ENCODE data around the gene POLR2J.
A peak's percentile ranks its signal among the peaks of the same experiment; 100 is the strongest.
"Not testable (repeated sequence)": the region's sequence is repeated elsewhere in the genome, so short reads cannot be mapped to it uniquely, and the experiment has no call there.

The POLR2J gene

GRCh38 chr7:102455596-102455995, 23.1 kb downstream of the POLR2J start:
- ATAC-seq, result peak; percentile 1; the same call in 2 of the 3 replicates

GRCh38 chr7:102454932-102455331, 23.8 kb downstream of the POLR2J start:
- ATAC-seq, result not testable (repeated sequence)

More at GRCh38 chr7:102455596-102455995, 23.1 kb downstream of the POLR2J start:
- TF ChIP-seq ZNF565 (CRISPR knock-in tag; conservative IDR thresholded peaks at IDR 0.05; ENCODE audit: low read depth) (no peak), ESRRG (CRISPR knock-in tag; IDR thresholded peaks at IDR 0.05) (no peak), ARNTL (CRISPR knock-in tag; IDR thresholded peaks at IDR 0.05; ENCODE audit: borderline replicate concordance, low read depth) (no peak), CSRNP3 (CRISPR knock-in tag; IDR thresholded peaks at IDR 0.05) (no peak), ZNF8 (CRISPR knock-in tag; IDR thresholded peaks at IDR 0.05) (no peak)

- TF ChIP-seq GLIS3 (CRISPR knock-in tag; IDR thresholded peaks at IDR 0.05) (0 out of 2 replicates have a peak, but pooled peaks have one; percentile 12), POU6F1 (CRISPR knock-in tag; IDR thresholded peaks at IDR 0.05; ENCODE audit: borderline replicate concordance, low read depth) (no peak)
- ATAC-seq, result no peak
These were observed 24.3 kb downstream of the POLR2J start for GRCh38 chr7:102454468-102454867.

- ATAC-seq, result no peak
- TF ChIP-seq ZFP30 (CRISPR knock-in tag; IDR thresholded peaks at IDR 0.05) (no peak), CREB5 (CRISPR knock-in tag; IDR thresholded peaks at IDR 0.05; ENCODE audit: low read depth) (no peak), CSRNP3 (CRISPR knock-in tag; IDR thresholded peaks at IDR 0.05) (no peak), ZC3H10 (CRISPR knock-in tag; IDR thresholded peaks at IDR 0.05) (no peak), CSDC2 (CRISPR knock-in tag; IDR thresholded peaks at IDR 0.05) (no peak), ISL1 (CRISPR knock-in tag; IDR thresholded peaks at IDR 0.05) (no peak)
These were observed 25.4 kb downstream of the POLR2J start for GRCh38 chr7:102453319-102453718.

- ATAC-seq, result no peak
- TF ChIP-seq RARB (CRISPR knock-in tag; IDR thresholded peaks at IDR 0.05) (no peak), POU6F1 (CRISPR knock-in tag; IDR thresholded peaks at IDR 0.05; ENCODE audit: borderline replicate concordance, low read depth) (no peak), ZNF565 (CRISPR knock-in tag; conservative IDR thresholded peaks at IDR 0.05; ENCODE audit: low read depth) (no peak), PPARA (CRISPR knock-in tag; IDR thresholded peaks at IDR 0.05; ENCODE audit: borderline replicate concordance) (no peak), PATZ1 (CRISPR knock-in tag; IDR thresholded peaks at IDR 0.05; ENCODE audit: borderline replicate concordance) (no peak), TCF4 (CRISPR knock-in tag; IDR thresholded peaks at IDR 0.05; ENCODE audit: borderline replicate concordance) (no peak), CREB5 (CRISPR knock-in tag; IDR thresholded peaks at IDR 0.05; ENCODE audit: low read depth) (no peak), ESRRG (CRISPR knock-in tag; IDR thresholded peaks at IDR 0.05) (no peak), ZNF70 (CRISPR knock-in tag; IDR thresholded peaks at IDR 0.05) (no peak), ZFP3 (CRISPR knock-in tag; IDR thresholded peaks at IDR 0.05) (no peak), ARNTL (CRISPR knock-in tag; IDR thresholded peaks at IDR 0.05; ENCODE audit: borderline replicate concordance, low read depth) (no peak), BACH2 (CRISPR knock-in tag; IDR thresholded peaks at IDR 0.05; ENCODE audit: borderline replicate concordance) (no peak), TOX (CRISPR knock-in tag; IDR thresholded peaks at IDR 0.05; ENCODE audit: borderline replicate concordance) (no peak), SNAI2 (CRISPR knock-in tag; IDR thresholded peaks at IDR 0.05) (no peak), ZFP30 (CRISPR knock-in tag; IDR thresholded peaks at IDR 0.05) (no peak), OSR1 (CRISPR knock-in tag; IDR thresholded peaks at IDR 0.05) (no peak)
These were observed 26.3 kb downstream of the POLR2J start for GRCh38 chr7:102452451-102452850.

Data from SK-N-SH treated with all-trans-retinoic acid at 6 μM for 48 hours (cell line).